Upper lobe of left lung (tissue), 6 donors: ENCODE results near the gene COTL1. TPM values are rescaled to one million over a fixed set of nuclear protein-coding genes. Genes with fewer than 3 reads are reported as not detected.
A peak's percentile ranks its signal among the peaks of the same experiment; 100 is the strongest.

Experiments used
- ATAC-seq, 2 donors: fragments of 200-7000 bp; cut with Tn5 transposase; one replicate each; pipeline ENCODE4 v1.9.1; 2022; ENCODE audit warnings: mild to moderate bottlenecking in 2 of 2, moderate library complexity in 2 of 2; ENCODE audit not compliant: low FRiP score in 2 of 2
- DNase-seq, 2 donors: peaks; one replicate each; pipeline ENCODE4 v3.0.0-alpha.2; 2019 to 2020
- H3K27ac ChIP-seq, 4 donors: fragments of 200-600 bp; sonication (generic); one replicate each; pipeline ENCODE4 v1.5.1; 2016 to 2019
- H3K27me3 ChIP-seq, 4 donors: fragments of 200-600 bp; sonication (generic); one replicate each; pipeline ENCODE4 v1.5.1; 2017 to 2019
- H3K36me3 ChIP-seq, 4 donors: fragments of 200-600 bp; sonication (generic); one replicate each; pipeline ENCODE4 v1.5.1; 2016 to 2019
- H3K4me1 ChIP-seq, 4 donors: fragments of 200-600 bp; sonication (generic); one replicate each; pipeline ENCODE4 v1.5.1; 2018 to 2019
- H3K4me3 ChIP-seq, 4 donors: fragments of 200-600 bp; sonication (generic); one replicate each; pipeline ENCODE4 v1.5.1; 2017 to 2019; ENCODE audit warnings: mild to moderate bottlenecking in 2 of 4, moderate library complexity in 1 of 4
- H3K9me3 ChIP-seq, 4 donors: fragments of 200-600 bp; sonication (generic); one replicate each; pipeline ENCODE4 v1.5.1; 2018 to 2019
- CTCF ChIP-seq, 6 experiments: fragments of 450-650 bp in 4 of 6; fragments of 200-600 bp in 2 of 6; sonication (generic) in 2 of 6; IDR thresholded peaks; one replicate each; pipeline ENCODE4 v1.5.1; 2016 to 2019; ENCODE audit warnings: antibody characterized with exemption in 6 of 6
- EP300 ChIP-seq, 4 donors: sonication (generic); formaldehyde crosslinking; IDR thresholded peaks; one replicate each; pipeline ENCODE4 v1.5.1; 2017; ENCODE audit warnings: antibody characterized with exemption in 4 of 4, control low read depth in 2 of 4
- POLR2A ChIP-seq, 4 donors: fragments of 450-650 bp; IDR thresholded peaks; one replicate each; pipeline ENCODE4 v1.5.1; 2016 to 2017; ENCODE audit warnings: antibody characterized with exemption in 4 of 4, mild to moderate bottlenecking in 2 of 4
- POLR2AphosphoS5 ChIP-seq, 2 donors: sonication (generic); formaldehyde crosslinking; IDR thresholded peaks; one replicate each; pipeline ENCODE4 v1.5.1; 2017; ENCODE audit warnings: antibody characterized with exemption in 2 of 2
- WGBS, 2 donors: methylation state at CpG; one replicate each; pipeline ENCODE4 v1.1.5; 2017 to 2018; 5-methylcytosine and 5-hydroxymethylcytosine counted together
- total RNA-seq, 6 donors: library from RNA; depleted of rRNA in 4 of 6; stranded (reverse); fragments of >200 nt in 4 of 6; gene quantifications; one replicate each; pipeline versions ENCODE4 v1.1.0 to v1.2.1, GENCODE V29; 2016 to 2021
- donor health status: DM: no; HTN: no; CAD: no; lungs with moderate emphysema.
- donor health status: DM: no; HTN: yes; CAD: no; lungs with severe emphysema.

COTL1 gene
- total RNA-seq, 6 donors from 2014 or later: 31.6 to 256 (median 75.6) TPM

DNA sequence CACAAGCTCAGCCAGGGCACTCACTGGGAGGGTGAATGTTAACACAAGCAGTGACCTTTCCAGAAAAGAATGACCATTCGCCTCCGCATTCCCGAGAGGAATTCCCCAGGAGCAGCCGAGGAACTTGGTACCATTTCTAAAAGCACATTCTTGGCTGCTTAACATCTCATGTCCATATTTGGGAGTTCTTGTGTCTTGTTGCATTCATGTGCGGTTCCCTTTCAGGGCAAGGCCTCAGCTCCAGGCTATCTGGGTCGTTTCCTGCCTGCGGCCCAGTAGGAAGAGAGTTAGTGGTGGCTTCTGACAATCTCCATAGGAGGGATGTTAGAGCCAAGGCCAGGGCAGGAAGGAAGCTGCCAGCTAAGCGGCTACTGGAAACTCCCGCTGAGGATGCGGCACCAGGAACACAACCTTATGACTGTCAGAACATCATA lies 85.6 kb downstream of the COTL1 start:
- no peaks in the 10 kb centered on the region for H3K9me3 ChIP-seq
- H3K4me3 ChIP-seq: no peak overlapping the region
- no peaks in the 10 kb centered on the region for H3K27me3 ChIP-seq
- no peaks in the 10 kb centered on the region for H3K36me3 ChIP-seq
- DNase-seq: peak in 1 of 2 donors; percentile 48
- TF ChIP-seq POLR2AphosphoS5 (IDR thresholded peaks at IDR 0.05): peak; percentile 59 to 77
- no peak for TF ChIP-seq EP300 (IDR thresholded peaks at IDR 0.05)
- TF ChIP-seq POLR2A (IDR thresholded peaks at IDR 0.05): peak in 1 of 4 donors; percentile 15
- TF ChIP-seq CTCF (IDR thresholded peaks at IDR 0.05): no peak
- peak; percentile 72 to 87 for ATAC-seq
- H3K27ac ChIP-seq: peak overlapping the region in 3 of 4 donors; percentile 59 to 80 (median 80)
- peaks cover 29 to 39% (median 34%) of the 10 kb centered on the region in 4 donors for H3K4me1 ChIP-seq
- WGBS, 2 donors: 19 to 33% methylated on average over 9 to 10 of the region's 10 CpGs

DNA sequence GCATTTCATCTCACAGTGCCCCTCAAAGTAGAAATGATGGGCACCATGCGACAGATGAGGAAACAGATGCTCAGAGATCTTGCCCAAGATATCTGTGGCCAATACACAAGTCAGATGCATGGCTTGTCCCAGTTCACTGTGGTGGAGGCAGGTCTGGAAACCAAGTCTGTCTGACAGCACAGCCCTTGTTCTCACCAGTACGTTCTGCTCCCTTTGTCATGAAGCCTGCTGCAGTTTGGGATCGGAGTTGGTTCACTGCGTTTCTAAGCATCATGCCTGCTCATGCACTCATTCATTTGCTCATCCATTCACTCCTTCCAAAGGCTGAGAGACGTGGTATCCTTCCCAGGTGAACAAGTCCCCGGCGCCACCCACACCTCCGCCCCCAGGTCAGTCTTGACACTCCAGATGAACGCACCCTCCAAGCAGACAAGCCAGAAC lies 86.2 kb downstream of the COTL1 start:
- ATAC-seq: no peak
- WGBS, 2 donors: 80 to 82% methylated on average over 8 to 9 of the region's 9 CpGs
- Histone ChIP-seq H3K27me3 (no peaks in the 10 kb centered on the region), H3K36me3 (no peaks in the 10 kb centered on the region), H3K4me1 (peaks cover 33 to 45% (median 38%) of the 10 kb centered on the region in 4 donors), H3K27ac (peak overlapping the region in 3 of 4 donors; percentile 59 to 80 (median 80)), H3K9me3 (no peaks in the 10 kb centered on the region), H3K4me3 (no peak overlapping the region)
- DNase-seq: no peak
- TF ChIP-seq POLR2AphosphoS5 (IDR thresholded peaks at IDR 0.05) (no peak), POLR2A (IDR thresholded peaks at IDR 0.05) (no peak), CTCF (IDR thresholded peaks at IDR 0.05) (no peak), EP300 (IDR thresholded peaks at IDR 0.05) (no peak)

DNA sequence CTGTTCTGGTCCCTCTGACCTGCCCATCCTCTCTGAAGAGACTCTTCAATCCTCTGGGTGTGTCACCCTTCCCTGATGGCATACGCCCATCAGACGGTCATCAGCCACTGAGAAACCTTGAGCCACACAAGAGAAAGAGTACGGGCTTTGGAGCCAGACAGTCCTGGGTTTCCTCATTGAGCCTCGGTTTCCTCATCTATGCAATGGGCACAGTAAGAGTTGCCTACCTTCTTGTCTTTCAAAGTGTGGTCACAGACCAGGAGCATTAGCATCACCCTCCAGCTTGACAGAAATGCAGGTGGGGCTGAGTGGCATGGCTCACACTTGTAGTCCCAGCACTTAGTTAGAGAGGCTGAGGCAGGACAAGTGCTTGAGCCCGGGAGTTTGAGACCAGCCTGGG lies 87.3 kb downstream of the COTL1 start:
- Histone ChIP-seq H3K36me3 (no peaks in the 10 kb centered on the region), H3K9me3 (no peaks in the 10 kb centered on the region), H3K27me3 (no peaks in the 10 kb centered on the region), H3K27ac (peak overlapping the region in 1 of 4 donors; percentile 80), H3K4me1 (peaks cover 38 to 51% (median 42%) of the 10 kb centered on the region in 4 donors), H3K4me3 (no peak overlapping the region)
- DNase-seq (no peak), ATAC-seq (no peak)
- TF ChIP-seq EP300 (IDR thresholded peaks at IDR 0.05) (no peak), CTCF (IDR thresholded peaks at IDR 0.05) (no peak), POLR2A (IDR thresholded peaks at IDR 0.05) (no peak), POLR2AphosphoS5 (IDR thresholded peaks at IDR 0.05) (no peak)
- 80 to 95% methylated on average over 5 of the region's 5 CpGs for WGBS, 2 donors

DNA sequence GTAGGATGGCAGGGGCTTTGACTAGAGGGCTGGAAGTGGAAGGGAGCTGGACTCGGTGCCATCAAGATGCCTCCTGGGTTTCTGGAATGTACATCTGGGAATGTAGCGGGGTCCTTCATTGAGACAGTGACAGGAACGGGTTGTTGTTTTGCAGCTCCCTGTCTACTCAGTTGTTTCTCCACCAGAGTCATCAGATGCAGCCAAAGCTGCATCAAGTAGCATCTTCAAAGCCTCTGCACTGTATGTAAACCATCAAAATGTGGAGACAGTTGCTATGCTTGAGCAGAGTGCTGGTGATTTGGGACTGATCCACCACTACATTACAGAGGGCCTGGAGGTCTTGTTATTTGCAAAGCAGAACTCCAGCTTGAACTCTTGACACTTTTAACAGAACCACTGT lies 88.3 kb downstream of the COTL1 start:
- Histone ChIP-seq H3K9me3 (no peaks in the 10 kb centered on the region), H3K36me3 (no peaks in the 10 kb centered on the region), H3K27me3 (no peaks in the 10 kb centered on the region), H3K4me1 (peaks cover 42 to 51% (median 44%) of the 10 kb centered on the region in 4 donors), H3K27ac (no peak overlapping the region), H3K4me3 (no peak overlapping the region)
- TF ChIP-seq POLR2A (IDR thresholded peaks at IDR 0.05) (no peak), EP300 (IDR thresholded peaks at IDR 0.05) (no peak), POLR2AphosphoS5 (IDR thresholded peaks at IDR 0.05) (no peak), CTCF (IDR thresholded peaks at IDR 0.05) (no peak)
- ATAC-seq (no peak), DNase-seq (no peak)
- WGBS, 2 donors: 91 to 95% methylated on average over 3 of the region's 3 CpGs

- ATAC-seq (no peak), DNase-seq (no peak)
- H3K4me1 ChIP-seq: peaks cover 37 to 46% (median 43%) of the 10 kb centered on the region in 4 donors
- TF ChIP-seq EP300 (IDR thresholded peaks at IDR 0.05) (no peak), POLR2A (IDR thresholded peaks at IDR 0.05) (no peak), POLR2AphosphoS5 (IDR thresholded peaks at IDR 0.05) (no peak), CTCF (IDR thresholded peaks at IDR 0.05) (no peak)
- H3K4me3 ChIP-seq: no peak overlapping the region
- WGBS, 2 donors: 77 to 85% methylated on average over 6 of the region's 6 CpGs
- peak overlapping the region in 2 of 4 donors; percentile 81 to 86 for H3K27ac ChIP-seq
- H3K27me3 ChIP-seq: no peaks in the 10 kb centered on the region
- H3K36me3 ChIP-seq: no peaks in the 10 kb centered on the region
- no peaks in the 10 kb centered on the region for H3K9me3 ChIP-seq
Measured at GRCh38 chr16:84528322-84528721, 89.6 kb downstream of the COTL1 start.
